Stimulated activated CD4-positive, alpha-beta T cell treated with anti-CD3 and anti-CD28 coated beads, TNF-alpha, amount 100 ng/mL, for 1 hour (primary cell): ENCODE data around the gene ABCG1.

Experiments
- DNase-seq, 3 donors: peaks; one replicate each; pipeline ENCODE4 v3.0.0-alpha.2; 2020; ENCODE audit warnings: low read depth in 3 of 3, low spot score in 1 of 3

Gene ABCG1

DNA sequence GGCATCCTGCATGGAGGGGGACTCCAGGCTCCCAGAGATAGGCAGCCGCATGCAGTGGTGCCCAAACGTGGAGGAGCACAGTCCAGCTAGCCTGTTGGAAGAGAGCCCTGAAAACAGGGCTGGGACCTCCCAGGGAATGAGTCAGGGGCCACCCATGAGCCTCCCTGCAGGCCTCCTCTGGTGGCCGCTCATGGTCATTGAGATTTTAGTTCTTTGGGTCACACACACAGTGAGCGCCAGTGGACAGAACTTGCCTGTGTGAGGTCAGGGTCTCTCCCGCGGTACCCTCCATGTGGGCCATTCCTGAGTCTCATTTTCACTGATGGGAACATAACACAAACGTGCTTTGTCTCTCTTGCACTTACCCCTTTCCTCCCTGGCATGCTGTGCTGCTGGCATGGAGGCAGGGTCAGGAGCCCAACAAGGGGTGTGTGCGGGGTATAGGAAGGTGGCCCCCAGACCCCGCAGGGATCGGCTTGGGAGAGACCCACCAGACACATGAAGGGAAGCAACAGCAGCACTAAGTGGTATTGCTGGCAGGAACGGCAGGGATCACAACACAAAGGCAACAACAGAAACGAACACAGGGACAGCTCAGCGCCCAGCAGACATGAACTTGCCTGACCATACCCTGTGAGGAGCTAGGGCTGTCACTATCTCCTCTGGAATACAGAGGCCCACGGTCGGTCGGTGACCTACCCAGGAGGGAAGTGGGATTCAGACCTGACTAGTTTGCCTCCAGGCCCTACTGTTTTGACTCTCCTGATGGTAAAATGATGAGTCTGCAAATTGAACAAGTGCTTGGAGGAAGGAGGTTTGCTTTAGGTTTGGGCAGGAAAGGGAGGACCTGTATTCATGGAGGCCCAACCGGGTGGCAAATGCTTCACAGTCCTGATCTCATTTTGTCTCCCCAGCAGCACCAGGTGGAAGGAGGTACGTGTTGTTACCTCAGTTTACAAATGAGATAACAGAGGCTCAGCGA is 31.8 kb downstream of the ABCG1 start:
- DNase-seq = no peak

DNA sequence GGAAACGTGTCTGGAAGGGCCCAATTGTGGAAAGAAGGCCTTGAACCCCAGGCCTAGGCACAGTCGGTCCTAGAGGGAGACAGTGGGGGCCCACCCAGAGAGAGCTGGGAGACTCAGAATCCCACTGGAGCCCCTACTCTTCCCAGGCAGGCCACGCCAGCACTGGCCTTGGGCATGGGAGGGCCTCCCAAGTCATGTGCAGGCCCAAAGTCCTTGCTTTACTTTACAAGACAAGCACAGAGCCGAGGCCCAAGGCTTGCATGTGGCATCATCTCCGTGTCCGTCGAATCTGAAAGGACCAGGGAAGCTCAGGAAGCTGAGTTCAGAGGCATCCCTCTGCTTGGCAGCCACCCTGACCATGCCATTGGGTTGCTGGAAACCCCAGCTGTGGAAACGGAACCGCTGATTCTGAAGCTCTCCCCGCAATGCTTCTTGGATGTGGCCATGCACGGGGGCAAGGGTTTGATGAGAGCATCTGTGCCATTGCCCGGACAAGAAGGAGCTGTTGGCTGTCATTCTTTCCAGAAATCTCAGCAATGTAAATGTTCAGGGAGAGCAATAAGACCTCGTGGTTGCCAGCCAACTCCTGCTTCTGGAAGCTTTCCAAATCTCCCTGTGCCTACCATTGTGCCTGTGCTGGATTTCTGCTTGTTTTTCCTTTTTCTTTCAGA is 32.8 kb downstream of the ABCG1 start:
- DNase-seq = no peak

DNA sequence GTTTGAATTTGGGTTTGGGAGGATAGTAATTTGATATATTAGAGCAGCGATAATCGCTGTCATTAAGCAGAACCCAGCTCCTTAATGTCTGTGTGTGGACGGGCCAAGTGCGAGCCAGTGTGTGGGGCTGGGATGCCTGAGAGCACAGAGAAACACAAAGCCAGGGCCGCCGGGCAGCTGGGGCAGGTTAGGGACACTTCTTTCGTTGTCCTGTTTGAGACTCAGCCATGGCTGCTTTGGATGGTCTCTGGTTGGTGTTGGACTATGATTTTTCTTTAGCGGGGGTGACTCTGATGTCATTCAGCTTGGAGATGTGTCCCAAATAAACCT is 33.4 kb downstream of the ABCG1 start:
- DNase-seq = no peak

DNA sequence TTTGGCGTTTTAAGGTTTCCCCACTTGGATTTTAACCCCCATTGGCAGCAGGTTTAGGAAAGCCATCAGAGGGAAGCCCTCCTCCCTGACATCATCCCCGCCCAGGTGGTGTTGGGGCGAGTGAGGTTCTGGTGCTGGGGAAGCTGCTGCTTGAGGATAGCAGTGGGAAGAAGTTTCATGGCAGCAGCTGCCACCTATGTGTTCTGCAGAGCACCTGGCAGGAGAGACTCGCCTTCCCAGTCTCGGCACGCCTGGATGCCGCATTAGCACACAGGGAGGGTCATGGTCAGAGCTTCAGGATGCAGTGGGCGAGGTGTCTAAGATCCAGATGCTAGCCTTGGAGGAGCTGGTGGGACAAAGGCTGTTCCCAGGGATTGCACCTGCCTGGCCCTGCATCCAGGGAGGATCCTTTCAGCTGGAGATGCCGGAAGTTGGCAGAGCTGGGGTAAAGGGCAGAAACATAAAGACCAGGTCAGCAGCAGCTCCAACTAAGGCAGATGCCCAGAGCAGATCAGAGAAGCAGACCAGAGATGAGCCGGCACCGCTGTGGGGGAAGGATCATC is 33.9 kb downstream of the ABCG1 start:
- DNase-seq = no peak

DNA sequence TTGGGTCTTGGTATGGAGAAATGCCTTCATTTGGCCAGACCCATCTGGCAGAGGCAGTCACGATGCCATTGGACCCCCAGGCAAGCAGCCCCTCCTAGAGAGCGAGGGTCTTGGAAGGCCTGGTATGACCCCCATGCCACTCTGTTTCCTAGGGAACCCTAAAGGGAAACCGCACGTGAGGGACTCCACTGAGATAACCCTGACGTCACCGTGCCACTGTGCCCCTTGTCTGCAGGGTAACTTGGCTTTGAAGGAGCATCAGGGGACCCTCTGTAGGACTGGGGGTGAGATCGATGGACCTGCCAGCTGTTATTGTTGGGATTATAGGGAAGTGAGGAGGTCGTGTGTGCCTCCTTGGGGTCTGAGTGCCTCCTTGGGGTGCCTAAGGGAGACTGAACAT is 34.5 kb downstream of the ABCG1 start:
- no peak for DNase-seq

DNA sequence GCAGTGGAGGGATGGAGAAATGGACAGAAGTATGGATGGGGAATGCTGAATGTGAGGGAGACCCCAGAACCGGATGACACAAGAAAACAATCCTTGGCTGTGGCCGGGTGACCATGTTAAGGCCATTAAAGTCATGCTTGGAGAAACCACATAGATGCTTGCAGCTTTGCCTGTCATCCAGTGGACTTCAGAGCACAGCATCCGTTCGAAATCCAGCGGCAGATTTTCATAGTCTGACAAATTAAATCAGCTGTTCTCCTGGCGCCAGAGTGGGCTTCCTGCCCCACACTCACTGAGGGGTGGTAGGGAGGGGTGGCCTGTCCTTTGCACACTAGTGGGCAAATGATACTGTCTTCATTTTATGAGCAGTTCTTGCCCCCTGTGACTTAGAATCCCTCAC is 35.1 kb downstream of the ABCG1 start:
- no peak for DNase-seq

DNA sequence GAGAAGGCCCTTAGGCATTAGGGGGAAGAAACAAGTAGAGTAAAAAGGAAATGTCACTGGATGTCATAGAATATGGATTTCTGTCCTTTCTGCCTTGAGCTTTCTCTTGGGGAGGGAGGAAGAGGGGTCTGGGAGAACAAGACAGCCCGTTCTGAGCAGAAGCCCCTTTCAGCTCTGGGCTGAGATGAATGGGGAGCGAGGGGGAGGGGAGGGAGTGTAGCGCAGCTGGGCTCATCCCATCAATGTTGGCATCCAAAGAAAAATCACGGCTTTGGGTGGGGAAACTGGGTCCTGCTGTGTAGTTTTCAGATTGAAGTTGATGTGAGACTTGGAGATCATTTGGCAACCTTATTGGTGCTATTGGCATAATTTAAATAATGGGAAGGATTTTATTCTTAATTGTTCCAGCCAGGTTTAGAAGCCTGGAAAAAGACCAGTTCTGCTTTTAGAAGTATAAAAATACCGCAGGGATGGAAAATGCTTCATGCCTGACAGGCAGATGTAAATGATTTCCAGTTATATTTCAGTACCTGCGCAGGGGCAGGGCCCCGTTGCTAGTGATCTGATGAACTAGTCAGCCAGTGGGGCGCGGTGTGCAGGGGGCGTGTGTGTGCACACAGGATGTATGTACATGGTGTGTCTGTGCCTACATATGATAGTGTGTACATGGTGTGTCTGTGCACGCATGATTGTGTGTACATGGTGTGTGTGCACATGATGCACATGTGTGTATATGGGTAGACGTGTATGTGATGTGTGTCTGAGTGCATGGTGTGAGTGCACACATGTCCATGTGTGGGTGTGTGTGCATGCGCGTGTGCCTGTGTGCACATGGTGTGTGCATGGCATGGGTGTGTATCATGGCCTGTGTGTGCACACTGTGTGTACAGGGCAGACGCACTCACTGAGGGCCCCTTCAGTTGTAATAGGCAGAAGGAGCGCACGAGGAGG is 36.0 kb downstream of the ABCG1 start:
- no peak for DNase-seq

DNA sequence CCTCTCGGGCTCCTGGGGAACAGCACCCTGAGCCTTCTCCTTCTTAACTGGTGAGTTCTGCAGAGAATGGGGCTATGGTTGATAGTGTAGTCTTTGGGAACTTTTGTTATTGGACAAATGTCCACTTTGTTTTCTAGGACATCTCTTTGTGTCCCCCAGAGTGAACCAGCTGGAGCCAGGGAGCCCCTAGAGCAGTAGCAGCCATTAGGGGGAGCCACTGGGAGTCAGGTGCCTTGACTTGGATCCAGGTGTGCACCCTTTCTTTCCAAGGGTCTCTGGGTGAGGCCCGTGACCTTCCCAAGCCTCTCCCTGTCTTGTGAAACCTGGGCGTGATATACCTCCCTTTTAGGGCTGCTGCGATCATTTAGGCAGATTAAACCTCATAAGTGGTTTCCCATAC is 36.9 kb downstream of the ABCG1 start:
- DNase-seq = no peak

DNA sequence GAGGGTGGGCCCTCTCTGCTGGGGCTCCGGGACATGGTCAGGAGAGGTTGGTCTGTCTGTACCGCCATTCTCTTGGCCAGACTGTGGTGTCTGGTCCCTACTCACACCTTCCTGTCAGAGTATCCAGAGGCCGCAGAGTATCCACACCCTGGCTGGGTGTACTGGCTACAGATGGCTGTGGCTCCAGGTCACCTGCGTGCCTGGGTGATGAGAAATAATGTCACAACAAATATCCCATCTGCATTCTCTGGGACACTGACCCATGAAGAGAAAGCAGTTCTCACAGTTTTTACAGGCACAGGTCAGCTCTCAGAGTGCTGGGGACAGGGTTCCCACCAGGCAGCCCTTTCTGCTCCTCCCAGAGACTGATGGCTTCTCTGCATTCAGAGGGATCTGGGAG is 37.4 kb downstream of the ABCG1 start:
- DNase-seq = no peak

DNA sequence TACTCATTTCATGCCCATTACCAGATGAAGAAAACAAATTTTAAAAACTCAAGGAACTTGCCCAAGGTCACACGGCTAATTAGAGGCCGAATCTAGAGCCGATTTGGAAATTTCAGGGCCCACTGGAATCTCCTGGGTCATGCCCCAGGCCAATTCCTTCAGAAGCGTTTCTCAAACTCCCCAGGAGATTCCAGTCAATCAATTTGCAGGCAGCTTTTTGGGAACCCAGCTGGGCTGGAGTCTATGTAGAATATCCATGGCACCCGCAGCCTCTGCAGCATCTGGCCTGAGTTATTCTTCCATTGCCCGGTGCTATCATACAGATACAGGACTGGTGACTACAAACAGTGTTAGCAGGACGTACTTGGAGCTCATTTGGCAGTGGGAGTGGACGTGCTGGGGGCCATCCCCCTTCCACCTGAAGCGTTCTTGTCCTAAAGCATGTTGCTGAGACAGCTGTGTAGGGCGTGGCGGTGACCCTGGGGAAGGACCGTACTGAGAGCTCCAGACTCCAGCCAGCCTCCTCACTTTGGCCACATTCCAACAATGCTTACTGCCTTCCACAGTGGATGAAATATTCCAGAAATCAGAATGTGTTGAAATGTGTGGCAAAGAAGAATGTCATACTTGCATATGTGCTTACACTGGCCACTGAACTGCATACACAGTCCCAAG is 38.3 kb downstream of the ABCG1 start:
- DNase-seq = no peak

DNA sequence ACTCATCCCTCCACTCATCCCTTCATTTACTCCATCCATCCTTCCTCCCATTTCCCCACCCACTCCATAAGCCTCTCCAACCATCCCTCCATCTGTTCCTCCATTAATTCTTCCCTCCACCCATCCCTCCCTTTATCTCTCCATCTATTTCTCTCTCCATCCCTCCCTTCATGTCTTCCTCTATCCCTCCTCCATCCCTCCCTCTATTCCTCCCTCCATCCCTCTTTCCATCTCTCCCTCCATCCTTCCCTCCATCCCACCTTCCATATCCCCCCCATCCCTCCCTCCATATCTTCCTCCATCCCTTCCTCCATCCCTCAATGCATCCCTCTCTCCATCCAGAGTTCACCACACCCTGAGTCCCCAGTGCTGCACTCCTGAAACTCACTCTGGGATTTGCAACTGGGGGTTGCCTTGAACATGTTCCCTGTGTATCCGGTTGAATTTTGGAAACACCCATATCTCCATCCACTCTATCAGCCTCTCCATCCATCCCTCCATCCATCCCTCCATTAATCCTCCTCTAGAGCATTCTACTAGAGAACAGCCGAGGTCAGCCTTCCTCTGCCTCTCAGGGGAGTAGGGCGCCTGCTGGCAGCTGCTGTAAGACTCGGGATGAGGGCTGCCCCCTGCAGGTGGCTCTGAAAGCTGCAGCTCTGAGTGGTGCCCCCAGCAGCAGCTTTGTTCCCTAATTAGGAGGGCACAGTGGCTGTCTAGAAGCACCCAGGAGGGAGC is 39.4 kb downstream of the ABCG1 start:
- peak; percentile 63 to 78 (median 64) for DNase-seq

DNA sequence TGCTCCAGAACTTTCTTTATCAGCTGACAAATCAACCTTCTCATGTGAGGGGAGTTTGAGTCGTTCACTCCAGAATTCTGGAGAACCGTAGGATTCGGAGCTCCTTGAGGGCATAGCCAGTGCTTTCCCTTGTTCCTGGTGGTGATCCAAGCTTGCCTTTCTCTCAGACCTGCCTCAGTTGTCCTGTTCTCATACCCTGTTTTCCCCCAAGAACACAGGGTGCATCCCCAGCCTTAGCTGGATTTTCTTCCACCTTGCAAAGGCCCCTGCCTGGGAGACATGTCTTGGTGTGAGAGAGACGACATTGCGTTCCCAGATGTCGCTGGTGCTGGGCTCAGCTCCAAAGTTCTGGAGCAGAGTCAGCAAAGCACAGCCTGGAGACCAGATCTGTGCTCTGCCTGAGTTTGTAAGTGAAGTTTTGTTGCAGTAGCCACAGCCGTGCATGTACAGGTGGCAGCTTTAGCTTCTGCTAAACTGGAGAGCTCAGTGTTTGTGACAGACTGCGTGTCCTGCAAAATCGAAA is 40.0 kb downstream of the ABCG1 start:
- DNase-seq = no peak

DNA sequence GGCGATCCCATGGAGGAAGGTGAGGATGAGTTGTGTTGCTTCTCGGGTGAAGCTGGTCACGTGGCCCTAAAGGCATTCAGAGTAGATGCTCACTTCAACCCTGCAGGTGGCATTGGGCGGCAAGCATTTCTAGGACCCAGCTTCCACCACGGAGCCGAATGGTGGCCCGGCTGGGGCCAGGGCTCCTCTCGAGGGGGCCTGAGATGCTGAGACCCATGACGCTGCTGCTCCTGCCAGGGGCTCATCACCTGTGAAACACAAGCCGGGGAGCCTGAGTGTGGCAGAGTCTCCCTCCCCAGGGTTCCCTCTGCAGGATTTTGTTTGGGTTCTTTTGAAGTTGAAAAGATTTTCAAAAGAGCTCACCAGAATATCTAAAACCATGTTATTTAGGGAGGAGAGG is 41.2 kb downstream of the ABCG1 start:
- DNase-seq = no peak

DNA sequence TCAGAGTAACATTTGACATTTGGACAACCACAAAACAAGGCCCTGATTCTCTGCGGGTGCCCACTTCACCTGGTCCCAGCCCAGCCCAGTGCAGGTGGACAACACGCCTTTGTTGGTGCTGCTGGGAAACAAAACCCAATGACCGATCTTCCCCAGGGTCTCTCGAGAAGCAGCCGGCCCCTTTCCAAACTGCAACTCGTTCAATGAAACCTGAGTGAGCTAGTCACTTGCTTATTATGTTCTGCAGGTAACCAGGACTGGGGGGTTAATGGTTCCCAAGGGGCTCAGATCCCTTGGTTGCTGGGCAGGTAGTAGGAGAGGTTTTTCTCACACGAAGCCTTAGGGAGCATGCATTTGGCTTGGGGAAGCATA is 42.9 kb downstream of the ABCG1 start:
- no peak for DNase-seq

DNA sequence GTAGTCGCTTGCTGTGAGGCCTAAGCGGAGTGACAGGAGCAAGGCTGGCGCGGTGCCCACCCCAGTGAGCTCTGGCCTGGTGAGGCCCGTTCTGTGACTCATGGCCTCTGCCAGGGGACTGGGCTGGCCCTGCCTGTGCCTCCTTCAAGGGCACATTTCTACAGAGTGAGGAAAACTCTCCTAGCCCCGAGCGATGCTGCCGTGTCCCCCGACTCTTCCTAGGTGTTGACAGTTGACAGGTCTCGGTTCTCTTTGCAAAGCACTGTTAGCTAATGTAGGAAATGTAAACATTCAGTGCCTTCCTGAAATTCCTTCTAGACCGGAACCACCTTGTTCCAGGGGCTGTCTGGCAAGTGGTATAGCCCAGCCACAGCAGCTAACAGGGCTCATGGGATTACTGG is 43.9 kb downstream of the ABCG1 start:
- no peak for DNase-seq

DNA sequence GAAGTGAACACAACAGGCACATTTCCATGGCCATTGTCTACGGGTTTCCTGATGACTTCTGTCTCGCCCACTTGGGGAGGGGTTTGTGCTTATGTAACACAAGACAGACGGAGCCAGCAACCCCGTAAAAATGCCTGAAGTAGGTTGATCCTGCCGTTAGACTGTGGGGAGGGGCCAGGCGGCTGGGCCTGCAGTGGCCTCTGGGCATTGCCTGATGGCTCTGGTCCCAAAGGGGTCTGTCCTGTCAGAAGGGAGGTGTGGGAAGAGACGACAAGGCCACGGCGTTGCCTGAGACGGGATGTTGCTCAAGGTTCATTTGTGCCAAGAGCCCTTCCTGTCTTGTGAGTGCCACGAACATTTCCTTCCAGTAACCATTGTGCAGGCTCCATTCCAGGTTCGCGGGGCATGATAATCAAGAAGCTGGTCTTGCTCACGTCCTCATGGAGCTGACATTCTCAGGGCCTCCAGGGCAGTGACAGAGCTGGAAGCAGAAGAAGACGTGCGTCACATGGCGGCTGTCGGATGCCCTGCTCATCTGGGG is 44.7 kb downstream of the ABCG1 start:
- no peak for DNase-seq

DNA sequence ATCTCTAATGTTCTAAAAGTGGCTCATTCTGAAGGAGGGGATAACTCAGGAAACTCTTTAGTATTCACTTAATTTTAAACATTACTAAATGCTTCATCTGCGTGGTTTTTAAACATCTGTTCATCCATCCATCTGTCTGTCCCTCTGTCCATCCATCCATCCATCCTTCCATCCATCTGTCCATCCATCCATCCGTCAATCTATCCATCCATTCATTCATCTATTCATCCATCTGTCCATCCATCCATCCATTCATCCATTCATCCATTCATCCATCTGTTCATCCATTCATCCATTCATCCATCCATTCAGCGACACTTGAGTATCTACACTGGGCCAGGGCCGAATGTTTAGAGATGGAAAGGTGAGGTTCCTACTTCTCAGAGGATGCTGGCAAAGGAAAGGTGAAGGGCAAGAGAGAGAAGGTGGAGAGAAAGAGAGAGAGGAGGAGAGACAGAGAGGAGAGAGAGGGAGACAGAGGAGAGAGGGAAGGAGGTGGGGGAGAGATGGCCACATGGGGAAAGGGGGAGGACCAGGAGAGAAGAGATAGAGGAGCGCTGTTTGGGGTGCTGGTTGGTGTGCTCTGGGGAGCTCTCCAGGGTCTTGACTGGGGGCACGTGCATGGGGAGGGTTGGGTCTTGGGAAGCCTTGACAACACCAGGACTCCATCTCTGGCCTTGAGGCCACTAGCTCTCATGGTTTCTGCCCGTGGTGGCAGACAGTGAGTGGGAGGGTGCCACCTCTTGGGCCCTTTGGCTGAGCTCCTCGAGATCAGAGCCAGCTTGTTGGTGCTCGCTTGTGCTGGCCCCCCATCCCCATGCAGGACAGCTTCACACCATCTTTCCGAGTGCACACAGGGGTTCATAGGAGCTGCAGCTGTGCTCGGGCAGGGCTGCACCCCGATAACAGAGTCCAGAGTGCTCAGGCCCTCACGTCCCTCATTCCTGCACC is 45.6 kb downstream of the ABCG1 start:
- DNase-seq = no peak

DNA sequence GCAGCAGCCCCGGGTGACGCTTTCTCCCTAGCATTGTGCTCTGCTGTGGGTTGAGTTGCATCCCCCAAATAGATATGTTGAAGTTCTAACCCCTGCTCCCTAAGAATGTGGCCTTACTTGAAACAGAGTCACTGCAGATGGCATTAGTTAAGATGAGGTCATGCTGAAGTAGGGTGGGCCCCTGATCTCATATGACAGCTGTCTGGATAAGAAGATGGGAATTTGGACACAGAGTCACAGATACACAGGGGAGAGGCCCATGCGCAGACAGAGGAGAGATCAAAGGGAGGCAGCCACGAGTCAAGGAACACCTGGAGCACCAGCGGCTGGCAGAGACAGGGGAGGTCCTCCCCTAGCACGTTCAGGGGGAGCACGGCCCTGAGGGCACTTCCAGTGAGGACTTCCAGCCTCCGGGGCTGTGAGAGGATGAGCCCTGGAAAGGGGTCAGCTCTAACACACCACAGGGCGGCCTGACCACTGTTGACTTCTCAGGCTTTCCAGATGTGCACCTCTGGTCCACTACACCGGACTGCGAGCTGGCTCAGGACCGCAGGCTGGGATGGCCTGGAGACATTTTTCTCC is 46.4 kb downstream of the ABCG1 start:
- DNase-seq = no peak
